ENCODE data around the gene CCND1. TPM values are rescaled to one million over a fixed set of nuclear protein-coding genes. Genes with fewer than 3 reads are reported as not detected.

Gene CCND1
- total and polyA plus RNA-seq, 10 of the 15 experiments (the other 5 are each of a cell fraction or from before 2014, with no cell fraction given) = 0.09 to 6.6 (median 0.59) TPM; not detected in 2

DNA sequence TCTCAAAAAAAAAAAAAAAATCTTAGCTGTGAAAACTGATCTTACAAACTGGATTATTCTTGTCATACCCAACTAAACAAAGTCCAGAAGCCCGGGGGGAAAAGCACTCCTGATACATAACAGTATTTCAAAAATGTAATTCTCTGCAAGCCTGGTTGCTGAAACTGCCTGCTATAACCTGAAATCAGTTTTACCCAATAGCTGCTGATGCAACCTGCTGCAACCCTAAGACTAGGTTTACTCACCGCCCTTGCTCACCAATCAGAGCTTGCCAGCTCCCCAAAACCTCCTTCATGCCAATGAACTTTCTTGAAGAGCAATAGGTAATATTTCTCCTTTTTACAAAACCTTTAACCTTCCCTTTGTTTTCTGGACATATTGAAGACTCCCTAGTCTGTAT is 50.5 kb downstream of the CCND1 start (continued):
- TF ChIP-seq, protein P1, sequence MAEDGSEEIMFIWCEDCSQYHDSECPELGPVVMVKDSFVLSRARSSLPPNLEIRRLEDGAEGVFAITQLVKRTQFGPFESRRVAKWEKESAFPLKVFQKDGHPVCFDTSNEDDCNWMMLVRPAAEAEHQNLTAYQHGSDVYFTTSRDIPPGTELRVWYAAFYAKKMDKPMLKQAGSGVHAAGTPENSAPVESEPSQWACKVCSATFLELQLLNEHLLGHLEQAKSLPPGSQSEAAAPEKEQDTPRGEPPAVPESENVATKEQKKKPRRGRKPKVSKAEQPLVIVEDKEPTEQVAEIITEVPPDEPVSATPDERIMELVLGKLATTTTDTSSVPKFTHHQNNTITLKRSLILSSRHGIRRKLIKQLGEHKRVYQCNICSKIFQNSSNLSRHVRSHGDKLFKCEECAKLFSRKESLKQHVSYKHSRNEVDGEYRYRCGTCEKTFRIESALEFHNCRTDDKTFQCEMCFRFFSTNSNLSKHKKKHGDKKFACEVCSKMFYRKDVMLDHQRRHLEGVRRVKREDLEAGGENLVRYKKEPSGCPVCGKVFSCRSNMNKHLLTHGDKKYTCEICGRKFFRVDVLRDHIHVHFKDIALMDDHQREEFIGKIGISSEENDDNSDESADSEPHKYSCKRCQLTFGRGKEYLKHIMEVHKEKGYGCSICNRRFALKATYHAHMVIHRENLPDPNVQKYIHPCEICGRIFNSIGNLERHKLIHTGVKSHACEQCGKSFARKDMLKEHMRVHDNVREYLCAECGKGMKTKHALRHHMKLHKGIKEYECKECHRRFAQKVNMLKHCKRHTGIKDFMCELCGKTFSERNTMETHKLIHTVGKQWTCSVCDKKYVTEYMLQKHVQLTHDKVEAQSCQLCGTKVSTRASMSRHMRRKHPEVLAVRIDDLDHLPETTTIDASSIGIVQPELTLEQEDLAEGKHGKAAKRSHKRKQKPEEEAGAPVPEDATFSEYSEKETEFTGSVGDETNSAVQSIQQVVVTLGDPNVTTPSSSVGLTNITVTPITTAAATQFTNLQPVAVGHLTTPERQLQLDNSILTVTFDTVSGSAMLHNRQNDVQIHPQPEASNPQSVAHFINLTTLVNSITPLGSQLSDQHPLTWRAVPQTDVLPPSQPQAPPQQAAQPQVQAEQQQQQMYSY (CRISPR knock-in tag; IDR thresholded peaks at IDR 0.05) = no peak
- no peak for TF ChIP-seq KAT2A (conservative IDR thresholded peaks at IDR 0.05; ENCODE audit: control insufficient read depth, low read depth, low read length)
- no peak for TF ChIP-seq YY1 (IDR thresholded peaks at IDR 0.05; ENCODE audit: low read depth, low read length)
- TF ChIP-seq, protein P2, sequence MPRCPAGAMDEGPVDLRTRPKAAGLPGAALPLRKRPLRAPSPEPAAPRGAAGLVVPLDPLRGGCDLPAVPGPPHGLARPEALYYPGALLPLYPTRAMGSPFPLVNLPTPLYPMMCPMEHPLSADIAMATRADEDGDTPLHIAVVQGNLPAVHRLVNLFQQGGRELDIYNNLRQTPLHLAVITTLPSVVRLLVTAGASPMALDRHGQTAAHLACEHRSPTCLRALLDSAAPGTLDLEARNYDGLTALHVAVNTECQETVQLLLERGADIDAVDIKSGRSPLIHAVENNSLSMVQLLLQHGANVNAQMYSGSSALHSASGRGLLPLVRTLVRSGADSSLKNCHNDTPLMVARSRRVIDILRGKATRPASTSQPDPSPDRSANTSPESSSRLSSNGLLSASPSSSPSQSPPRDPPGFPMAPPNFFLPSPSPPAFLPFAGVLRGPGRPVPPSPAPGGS (IDR thresholded peaks at IDR 0.05; ENCODE audit: borderline replicate concordance, insufficient read depth, low read depth, low read length, poor library complexity, severe bottlenecking) = no peak
- TF ChIP-seq, protein P3, sequence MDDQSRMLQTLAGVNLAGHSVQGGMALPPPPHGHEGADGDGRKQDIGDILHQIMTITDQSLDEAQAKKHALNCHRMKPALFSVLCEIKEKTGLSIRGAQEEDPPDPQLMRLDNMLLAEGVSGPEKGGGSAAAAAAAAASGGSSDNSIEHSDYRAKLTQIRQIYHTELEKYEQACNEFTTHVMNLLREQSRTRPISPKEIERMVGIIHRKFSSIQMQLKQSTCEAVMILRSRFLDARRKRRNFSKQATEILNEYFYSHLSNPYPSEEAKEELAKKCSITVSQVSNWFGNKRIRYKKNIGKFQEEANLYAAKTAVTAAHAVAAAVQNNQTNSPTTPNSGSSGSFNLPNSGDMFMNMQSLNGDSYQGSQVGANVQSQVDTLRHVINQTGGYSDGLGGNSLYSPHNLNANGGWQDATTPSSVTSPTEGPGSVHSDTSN (IDR thresholded peaks at IDR 0.05; ENCODE audit: insufficient replicate concordance, low read depth, low read length) = no peak
- no peak for TF ChIP-seq GATAD2B (conservative IDR thresholded peaks at IDR 0.05; ENCODE audit: low read depth)
- TF ChIP-seq POLR2A (IDR thresholded peaks at IDR 0.05; ENCODE audit: low read depth, low read length) = no peak
- no peak for TF ChIP-seq SIN3A (IDR thresholded peaks at IDR 0.05; ENCODE audit: low read depth, low read length)
